Esophagus squamous epithelium (tissue), 5 donors: ENCODE data around the gene ETS1. TPM values are rescaled to one million over a fixed set of nuclear protein-coding genes. Genes with fewer than 3 reads are reported as not detected.
A peak's percentile ranks its signal among the peaks of the same experiment; 100 is the strongest.

ENCODE experiments used
- DNase-seq: peaks from one replicate; lab custom pipeline; 2025; lab: John Stamatoyannopoulos, UW
- H3K27ac ChIP-seq, 4 donors: fragments of 200-600 bp; sonication (generic); one replicate each; pipeline ENCODE4 v1.5.1; 2016 to 2019; ENCODE audit warnings: mild to moderate bottlenecking in 1 of 4
- H3K27me3 ChIP-seq, 4 donors: fragments of 200-600 bp; sonication (generic); 1 replicate in 3 of 4; 2 replicates in 1 of 4; pipeline versions ENCODE4 v1.5.1 to v1.6.0; 2017 to 2021; ENCODE audit warnings: antibody characterized with exemption in 1 of 4
- H3K36me3 ChIP-seq, 3 donors: fragments of 200-600 bp; sonication (generic); one replicate each; pipeline ENCODE4 v1.5.1; 2016 to 2019
- H3K4me1 ChIP-seq, 3 donors: fragments of 200-600 bp; sonication (generic); one replicate each; pipeline ENCODE4 v1.5.1; 2017 to 2019
- H3K4me3 ChIP-seq, 4 donors: fragments of 200-600 bp; sonication (generic); 1 replicate in 3 of 4; 2 replicates in 1 of 4; pipeline ENCODE4 v1.5.1; 2016 to 2019; ENCODE audit warnings: mild to moderate bottlenecking in 2 of 4, moderate library complexity in 1 of 4
- H3K9me3 ChIP-seq, 3 donors: fragments of 200-600 bp; sonication (generic); one replicate each; pipeline ENCODE4 v1.5.1; 2016 to 2019
- POLR2A ChIP-seq, 4 donors: fragments of 450-650 bp; IDR thresholded peaks; one replicate each; pipeline ENCODE4 v1.6.1; 2017; ENCODE audit warnings: antibody characterized with exemption in 4 of 4, mild to moderate bottlenecking in 4 of 4, moderate library complexity in 3 of 4
- WGBS, 2 donors: methylation state at CpG; one replicate each; pipeline ENCODE4 v1.1.5; 2018; 5-methylcytosine and 5-hydroxymethylcytosine counted together
- intact Hi-C: fragments of 100-400 bp; cut with DNase I; formaldehyde crosslinking; loops from one replicate; pipeline ENCODE4 v1.15.0; 2022
- total RNA-seq, 4 donors: library from RNA; depleted of rRNA; stranded (reverse); fragments of >200 nt; gene quantifications; one replicate each; pipeline ENCODE4 v1.1.0, GENCODE V29; 2016
- TF ChIP-seq, protein P1 (sequence below), 6 experiments: fragments of 450-650 bp in 4 of 6; fragments of 200-600 bp in 2 of 6; sonication (generic) in 2 of 6; IDR thresholded peaks; one replicate each; pipeline ENCODE4 v1.5.1; 2016 to 2019; ENCODE audit warnings: antibody characterized with exemption in 6 of 6, mild to moderate bottlenecking in 4 of 6, moderate library complexity in 4 of 6
- donor health status: DM: yes; HTN: yes; CAD: no.

ETS1 gene
- total RNA-seq, 4 donors from 2014 or later: 3.4 to 37.0 (median 16.4) TPM

DNA sequence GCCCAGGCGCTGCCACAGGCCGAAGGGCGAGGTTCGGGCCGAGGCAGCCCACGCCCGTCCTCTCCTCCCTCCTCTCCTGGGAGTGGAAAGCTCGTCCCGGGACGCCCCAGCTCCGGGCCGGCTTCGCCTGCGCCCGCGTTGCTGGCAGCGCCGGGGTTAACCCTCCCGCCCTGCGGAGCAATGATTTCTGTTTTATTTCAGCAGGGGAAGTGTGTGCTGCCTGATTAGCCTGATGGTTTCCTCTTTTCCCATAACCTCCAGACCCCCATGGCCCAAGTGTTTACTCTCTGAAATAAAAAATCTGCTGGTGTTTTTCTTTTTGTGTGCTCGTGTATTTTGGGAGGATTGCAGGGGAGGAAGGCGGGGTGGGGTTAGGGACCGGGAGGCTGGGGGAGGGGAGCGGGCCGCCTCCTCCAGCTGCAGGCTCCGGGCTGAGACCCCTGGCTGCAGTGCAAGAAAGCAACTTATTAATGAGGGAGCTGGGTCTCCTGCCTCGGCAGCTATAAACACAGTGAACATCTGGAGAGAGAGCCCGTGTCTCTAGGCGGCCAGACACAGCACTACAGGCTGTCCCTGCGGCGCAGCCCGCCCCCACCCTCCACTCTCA lies 38.6 kb downstream of the ETS1 start:
- peaks cover 0 to 40% (median 0%) of the 10 kb centered on the region in 4 donors for H3K27me3 ChIP-seq
- H3K9me3 ChIP-seq: no peaks in the 10 kb centered on the region
- H3K4me1 ChIP-seq: peaks cover 0 to 63% (median 12%) of the 10 kb centered on the region in 3 donors
- TF ChIP-seq POLR2A (IDR thresholded peaks at IDR 0.05): no peak
- TF ChIP-seq, protein P1, sequence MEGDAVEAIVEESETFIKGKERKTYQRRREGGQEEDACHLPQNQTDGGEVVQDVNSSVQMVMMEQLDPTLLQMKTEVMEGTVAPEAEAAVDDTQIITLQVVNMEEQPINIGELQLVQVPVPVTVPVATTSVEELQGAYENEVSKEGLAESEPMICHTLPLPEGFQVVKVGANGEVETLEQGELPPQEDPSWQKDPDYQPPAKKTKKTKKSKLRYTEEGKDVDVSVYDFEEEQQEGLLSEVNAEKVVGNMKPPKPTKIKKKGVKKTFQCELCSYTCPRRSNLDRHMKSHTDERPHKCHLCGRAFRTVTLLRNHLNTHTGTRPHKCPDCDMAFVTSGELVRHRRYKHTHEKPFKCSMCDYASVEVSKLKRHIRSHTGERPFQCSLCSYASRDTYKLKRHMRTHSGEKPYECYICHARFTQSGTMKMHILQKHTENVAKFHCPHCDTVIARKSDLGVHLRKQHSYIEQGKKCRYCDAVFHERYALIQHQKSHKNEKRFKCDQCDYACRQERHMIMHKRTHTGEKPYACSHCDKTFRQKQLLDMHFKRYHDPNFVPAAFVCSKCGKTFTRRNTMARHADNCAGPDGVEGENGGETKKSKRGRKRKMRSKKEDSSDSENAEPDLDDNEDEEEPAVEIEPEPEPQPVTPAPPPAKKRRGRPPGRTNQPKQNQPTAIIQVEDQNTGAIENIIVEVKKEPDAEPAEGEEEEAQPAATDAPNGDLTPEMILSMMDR (IDR thresholded peaks at IDR 0.05): no peak
- DNase-seq: no peak
- intact Hi-C loops: no loop called here
- peak overlapping the region; percentile 11 to 64 (median 42) for H3K4me3 ChIP-seq
- H3K36me3 ChIP-seq: no peaks in the 10 kb centered on the region
- WGBS, 2 donors: 3% methylated on average over 20 to 25 of the region's 32 CpGs
- peak overlapping the region; percentile 44 to 90 (median 84) for H3K27ac ChIP-seq

GRCh38 chr11:128547946-128548648 lies 39.3 kb downstream of the ETS1 start:
- intact Hi-C loops: no loop called here
- H3K4me3 ChIP-seq: peak overlapping the region; percentile 11 to 64 (median 42)
- peaks cover 0 to 44% (median 0%) of the 10 kb centered on the region in 4 donors for H3K27me3 ChIP-seq
- H3K27ac ChIP-seq: peak overlapping the region; percentile 44 to 90 (median 84)
- 46 to 52% methylated on average over 11 of the region's 11 CpGs for WGBS, 2 donors
- H3K9me3 ChIP-seq: no peaks in the 10 kb centered on the region
- no peak for TF ChIP-seq POLR2A (IDR thresholded peaks at IDR 0.05)
- TF ChIP-seq, protein P1 (IDR thresholded peaks at IDR 0.05): no peak
- H3K4me1 ChIP-seq: peaks cover 0 to 57% (median 9%) of the 10 kb centered on the region in 3 donors
- no peaks in the 10 kb centered on the region for H3K36me3 ChIP-seq
- DNase-seq: no peak

DNA sequence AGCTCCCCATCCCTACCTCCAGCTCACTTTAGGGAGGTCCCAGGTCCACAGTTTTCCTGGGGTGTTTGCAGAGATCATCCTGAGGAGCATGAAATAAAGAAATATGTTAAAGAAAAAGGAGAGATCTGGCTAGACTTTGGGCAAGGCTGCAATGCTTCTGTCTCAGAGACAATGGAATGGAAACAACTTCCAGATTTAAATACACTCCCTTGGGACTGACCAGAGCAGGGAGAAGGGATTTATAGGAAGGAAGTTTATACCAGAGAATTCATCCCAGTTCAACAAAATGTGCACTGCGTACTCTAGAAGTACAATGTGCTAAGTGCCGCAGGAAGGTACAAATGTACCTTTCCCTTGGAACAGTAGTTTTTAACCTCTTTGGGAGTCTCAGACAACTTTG lies 40.4 kb downstream of the ETS1 start:
- intact Hi-C loops: no loop called here
- Histone ChIP-seq H3K9me3 (no peaks in the 10 kb centered on the region), H3K36me3 (no peaks in the 10 kb centered on the region), H3K27me3 (peaks cover 0 to 52% (median 0%) of the 10 kb centered on the region in 4 donors), H3K27ac (peak overlapping the region in 2 of 4 donors; percentile 83 to 86), H3K4me1 (peaks cover 0 to 54% (median 9%) of the 10 kb centered on the region in 3 donors), H3K4me3 (no peak overlapping the region)
- DNase-seq: no peak
- WGBS, 2 donors: 81 to 89% methylated on average over 2 of the region's 2 CpGs
- TF ChIP-seq POLR2A (IDR thresholded peaks at IDR 0.05): no peak
- TF ChIP-seq, protein P1 (IDR thresholded peaks at IDR 0.05): no peak

- DNase-seq: no peak
- H3K4me3 ChIP-seq: no peak overlapping the region
- intact Hi-C loops: no loop called here
- TF ChIP-seq, protein P1 (IDR thresholded peaks at IDR 0.05): no peak
- peaks cover 0 to 46% (median 9%) of the 10 kb centered on the region in 3 donors for H3K4me1 ChIP-seq
- peak overlapping the region in 3 of 4 donors; percentile 14 to 42 (median 16) for H3K27ac ChIP-seq
- WGBS, 2 donors: 6 to 16% methylated on average over 6 to 7 of the region's 7 CpGs
- no peaks in the 10 kb centered on the region for H3K36me3 ChIP-seq
- H3K27me3 ChIP-seq: peaks cover 0 to 58% (median 0%) of the 10 kb centered on the region in 4 donors
- no peaks in the 10 kb centered on the region for H3K9me3 ChIP-seq
These were observed 42.8 kb downstream of the ETS1 start for GRCh38 chr11:128544471-128545051.

DNA sequence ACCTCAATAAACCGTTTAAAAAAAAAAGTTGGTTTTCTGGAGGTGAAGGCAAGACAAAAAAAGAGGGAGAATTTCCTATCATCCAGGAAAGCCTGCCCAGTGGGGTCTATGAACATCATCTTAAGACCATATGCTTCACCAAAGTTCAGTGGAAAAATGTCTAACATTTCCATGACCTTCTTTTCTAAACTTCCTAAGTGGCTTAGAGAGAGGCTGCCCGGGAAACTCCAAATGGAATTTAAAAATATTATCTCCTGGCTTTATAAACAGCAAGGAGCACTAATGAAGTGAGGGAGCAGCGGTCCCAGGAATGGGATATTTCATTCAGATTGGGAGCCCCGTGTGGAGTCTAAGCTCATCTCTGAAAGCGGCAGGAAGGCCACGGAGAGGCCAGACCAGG lies 46.9 kb downstream of the ETS1 start:
- no peak overlapping the region for H3K27ac ChIP-seq
- no peaks in the 10 kb centered on the region for H3K9me3 ChIP-seq
- H3K4me1 ChIP-seq: peaks cover 0 to 14% (median 0%) of the 10 kb centered on the region in 3 donors
- peaks cover 0 to 41% (median 0%) of the 10 kb centered on the region in 4 donors for H3K27me3 ChIP-seq
- no peak for DNase-seq
- no peak overlapping the region for H3K4me3 ChIP-seq
- WGBS, 2 donors: 85 to 87% methylated on average over 6 of the region's 6 CpGs
- intact Hi-C loops: no loop called here
- TF ChIP-seq, protein P1 (IDR thresholded peaks at IDR 0.05): no peak
- no peaks in the 10 kb centered on the region for H3K36me3 ChIP-seq
